ENCODE data around the gene LTBP3. TPM values are rescaled to one million over a fixed set of nuclear protein-coding genes. Genes with fewer than 3 reads are reported as not detected.

Gene LTBP3
- total RNA-seq, 1 experiment from 2014 or later = 92.1 TPM

- no TSS peak for BruUV-seq (replicated peaks)
- H3K9me3 ChIP-seq (ENCODE audit: low read depth, low read length, poor library complexity, severe bottlenecking) = no peaks in the 10 kb centered on the region
- intact Hi-C loops (cut with micrococcal nuclease; ENCODE audit: unreplicated experiment) = no loop called here
- POLR2A ChIA-PET (ENCODE audit: low non-redundant PET) = no interaction called here
- H3K36me3 ChIP-seq (ENCODE audit: insufficient read depth, low read length, poor library complexity, severe bottlenecking) = peaks cover 22% of the 10 kb centered on the region
- CTCF ChIA-PET = interaction anchor here (0.5 to 1.7 kb wide), 8 partner anchors 12 to 134 kb away, joined by 3 to 12 read pairs (median 6); partner anchors contain the start of gene FAM89B
- H3K4me3 ChIP-seq (ENCODE audit: low read depth, low read length, poor library complexity, severe bottlenecking) = no peak overlapping the region
- H3K27me3 ChIP-seq (replicated peaks; ENCODE audit: insufficient read depth, low read depth, low read length, poor library complexity) = no peaks in the 10 kb centered on the region
- TF ChIP-seq, protein P1, sequence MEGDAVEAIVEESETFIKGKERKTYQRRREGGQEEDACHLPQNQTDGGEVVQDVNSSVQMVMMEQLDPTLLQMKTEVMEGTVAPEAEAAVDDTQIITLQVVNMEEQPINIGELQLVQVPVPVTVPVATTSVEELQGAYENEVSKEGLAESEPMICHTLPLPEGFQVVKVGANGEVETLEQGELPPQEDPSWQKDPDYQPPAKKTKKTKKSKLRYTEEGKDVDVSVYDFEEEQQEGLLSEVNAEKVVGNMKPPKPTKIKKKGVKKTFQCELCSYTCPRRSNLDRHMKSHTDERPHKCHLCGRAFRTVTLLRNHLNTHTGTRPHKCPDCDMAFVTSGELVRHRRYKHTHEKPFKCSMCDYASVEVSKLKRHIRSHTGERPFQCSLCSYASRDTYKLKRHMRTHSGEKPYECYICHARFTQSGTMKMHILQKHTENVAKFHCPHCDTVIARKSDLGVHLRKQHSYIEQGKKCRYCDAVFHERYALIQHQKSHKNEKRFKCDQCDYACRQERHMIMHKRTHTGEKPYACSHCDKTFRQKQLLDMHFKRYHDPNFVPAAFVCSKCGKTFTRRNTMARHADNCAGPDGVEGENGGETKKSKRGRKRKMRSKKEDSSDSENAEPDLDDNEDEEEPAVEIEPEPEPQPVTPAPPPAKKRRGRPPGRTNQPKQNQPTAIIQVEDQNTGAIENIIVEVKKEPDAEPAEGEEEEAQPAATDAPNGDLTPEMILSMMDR (conservative IDR thresholded peaks at IDR 0.05; ENCODE audit: low read depth, low read length) = peak; percentile 79
- no peak for TF ChIP-seq EZH2 (IDR thresholded peaks at IDR 0.05; ENCODE audit: borderline replicate concordance, low read depth, low read length, poor library complexity, severe bottlenecking)
- H3K4me1 ChIP-seq (ENCODE audit: insufficient read depth, low read length, poor library complexity, severe bottlenecking) = peaks cover 5% of the 10 kb centered on the region
- DNase-seq (ENCODE audit: low spot score) = peak; percentile 55
- H3K27ac ChIP-seq (ENCODE audit: low read depth, low read length, poor library complexity, severe bottlenecking) = no peak overlapping the region
Observed at GRCh38 chr11:65593518-65594414, 35.6 kb upstream of the LTBP3 start.

DNA sequence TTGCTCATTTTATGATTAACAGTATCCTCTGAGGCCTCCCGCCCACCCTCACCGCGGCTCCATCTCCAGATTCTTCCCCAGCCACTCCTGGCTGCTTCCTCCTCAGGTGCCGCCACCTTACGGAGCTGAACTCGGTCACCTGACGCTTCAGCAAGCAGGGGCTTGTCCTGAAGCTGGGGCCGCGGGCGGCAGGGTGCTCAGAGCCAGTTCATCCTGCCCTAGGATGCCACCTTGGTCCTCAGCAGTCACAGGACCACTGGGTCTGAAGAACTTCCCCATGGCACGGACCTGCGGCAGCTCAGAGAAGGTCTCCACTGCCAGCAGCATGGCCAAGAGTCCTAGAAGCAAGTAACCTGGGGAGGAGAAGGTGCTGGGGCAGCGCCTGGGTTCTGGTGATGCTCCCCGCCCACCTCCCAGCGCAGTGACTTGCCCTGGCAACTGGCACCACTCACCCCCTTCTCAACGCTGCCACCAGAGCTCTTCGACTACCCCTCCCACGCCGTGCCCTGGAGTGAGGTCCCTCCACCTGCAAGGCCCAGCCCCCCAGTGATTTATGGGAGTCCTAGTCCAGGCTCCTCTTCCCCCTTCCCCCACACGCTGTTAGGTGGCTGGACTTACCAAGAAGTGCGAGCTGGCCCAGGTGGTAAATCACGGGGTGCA is 34.8 kb upstream of the LTBP3 start:
- CTCF ChIA-PET = interaction anchor here (0.8 to 1.7 kb wide), 6 partner anchors 12 to 52 kb away, joined by 3 to 12 read pairs (median 6); partner anchors contain the start of gene FAM89B
- peaks cover 5% of the 10 kb centered on the region for H3K4me1 ChIP-seq (ENCODE audit: insufficient read depth, low read length, poor library complexity, severe bottlenecking)
- DNase-seq (ENCODE audit: low spot score) = no peak
- BruUV-seq (replicated peaks) = no TSS peak
- TF ChIP-seq EZH2 (IDR thresholded peaks at IDR 0.05; ENCODE audit: borderline replicate concordance, low read depth, low read length, poor library complexity, severe bottlenecking) = no peak
- TF ChIP-seq, protein P1 (conservative IDR thresholded peaks at IDR 0.05; ENCODE audit: low read depth, low read length) = no peak
- POLR2A ChIA-PET (ENCODE audit: low non-redundant PET) = no interaction called here
- H3K27ac ChIP-seq (ENCODE audit: low read depth, low read length, poor library complexity, severe bottlenecking) = no peak overlapping the region
- H3K36me3 ChIP-seq (ENCODE audit: insufficient read depth, low read length, poor library complexity, severe bottlenecking) = peaks cover 14% of the 10 kb centered on the region
- no peaks in the 10 kb centered on the region for H3K27me3 ChIP-seq (replicated peaks; ENCODE audit: insufficient read depth, low read depth, low read length, poor library complexity)
- intact Hi-C loops (cut with micrococcal nuclease; ENCODE audit: unreplicated experiment) = no loop called here
- H3K4me3 ChIP-seq (ENCODE audit: low read depth, low read length, poor library complexity, severe bottlenecking) = no peak overlapping the region
- no peaks in the 10 kb centered on the region for H3K9me3 ChIP-seq (ENCODE audit: low read depth, low read length, poor library complexity, severe bottlenecking)

DNA sequence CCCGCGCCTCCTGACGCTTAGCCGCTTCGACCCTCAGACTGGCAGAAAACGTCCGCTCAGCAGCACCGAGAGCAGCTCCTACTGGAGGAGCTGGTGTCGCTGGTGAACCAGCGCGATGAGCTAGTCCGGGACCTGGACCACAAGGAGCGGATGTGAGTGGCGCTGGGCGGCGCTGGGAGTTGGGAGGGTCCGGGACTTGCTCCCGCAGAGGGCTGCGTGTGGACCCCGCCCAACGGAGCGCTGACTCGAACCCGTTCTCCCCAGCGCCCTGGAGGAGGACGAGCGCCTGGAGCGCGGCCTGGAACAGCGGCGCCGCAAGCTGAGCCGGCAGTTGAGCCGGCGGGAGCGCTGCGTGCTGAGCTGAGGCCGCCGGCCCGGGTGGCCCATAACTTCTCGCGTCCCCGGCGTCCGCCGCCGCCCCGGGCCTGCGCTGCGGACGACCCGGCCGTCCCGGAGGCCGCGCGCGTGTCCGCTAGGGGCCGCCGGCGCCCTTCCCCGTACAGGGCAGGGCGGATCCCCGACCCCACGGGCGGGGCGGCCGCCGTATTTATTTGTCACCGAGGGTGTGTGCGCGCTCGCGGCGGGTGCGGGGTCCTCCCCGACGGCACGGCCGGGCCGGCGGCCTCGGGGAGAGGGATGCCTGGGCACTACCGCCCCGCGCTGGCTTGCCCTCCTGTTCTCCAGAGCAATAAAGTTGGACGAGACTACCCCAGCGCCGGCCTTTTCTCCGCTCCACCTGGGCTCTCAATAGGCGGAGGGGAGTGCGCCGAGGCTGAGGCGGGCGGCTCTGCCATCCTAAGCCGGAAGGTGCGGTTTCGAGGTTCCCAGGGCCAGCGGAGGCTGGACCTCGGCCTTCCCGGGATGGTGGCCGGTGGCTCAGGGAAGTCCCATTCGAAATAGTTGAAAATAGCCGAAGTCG is 34.0 kb upstream of the LTBP3 start:
- POLR2A ChIA-PET (ENCODE audit: low non-redundant PET) = interaction anchor here (0.6 kb wide), 1 partner anchor 316 kb away, joined by 3 read pairs; no protein-coding TSS in a partner anchor
- peaks cover 10% of the 10 kb centered on the region for H3K36me3 ChIP-seq (ENCODE audit: insufficient read depth, low read length, poor library complexity, severe bottlenecking)
- no peak for DNase-seq (ENCODE audit: low spot score)

More for the DNA sequence above, 34.0 kb upstream of the LTBP3 start:
- Histone ChIP-seq H3K4me1 (ENCODE audit: insufficient read depth, low read length, poor library complexity, severe bottlenecking) (peaks cover 5% of the 10 kb centered on the region), H3K27me3 (replicated peaks; ENCODE audit: insufficient read depth, low read depth, low read length, poor library complexity) (no peaks in the 10 kb centered on the region), H3K27ac (ENCODE audit: low read depth, low read length, poor library complexity, severe bottlenecking) (no peak overlapping the region), H3K9me3 (ENCODE audit: low read depth, low read length, poor library complexity, severe bottlenecking) (no peaks in the 10 kb centered on the region), H3K4me3 (ENCODE audit: low read depth, low read length, poor library complexity, severe bottlenecking) (no peak overlapping the region)
- TF ChIP-seq EZH2 (IDR thresholded peaks at IDR 0.05; ENCODE audit: borderline replicate concordance, low read depth, low read length, poor library complexity, severe bottlenecking) = no peak
- TF ChIP-seq, protein P1 (conservative IDR thresholded peaks at IDR 0.05; ENCODE audit: low read depth, low read length) = no peak
- BruUV-seq (replicated peaks) = TSS peak; percentile 78
- intact Hi-C loops (cut with micrococcal nuclease; ENCODE audit: unreplicated experiment) = no loop called here
- CTCF ChIA-PET = interaction anchor here (0.6 kb wide), 1 partner anchor 1280 kb away, joined by 4 read pairs; no protein-coding TSS in a partner anchor
